WTC11 (cell line): ENCODE data around the gene ZNF407. TPM values are rescaled to one million over a fixed set of nuclear protein-coding genes. Genes with fewer than 3 reads are reported as not detected.

ENCODE experiments used
- ATAC-seq: fragments of 200-7000 bp; cut with Tn5 transposase; 2 replicates; pipeline ENCODE4 v1.10.0; 2021; ENCODE audit warnings: mild to moderate bottlenecking, moderate library complexity
- CTCF ChIA-PET: fragments of 300-600 bp; sonication (Branson Sonifier 250); formaldehyde crosslinking; loops from one replicate; lab custom pipeline; 2021; ENCODE audit warnings: antibody characterized with exemption; lab: Charles Lee
- POLR2A ChIA-PET: fragments of 350-600 bp; sonication (Branson Sonifier 250); formaldehyde crosslinking; loops from one replicate; lab custom pipeline; 2021; ENCODE audit warnings: antibody characterized with exemption; lab: Charles Lee
- DNase-seq: peaks from one replicate; pipeline ENCODE4 v3.0.0; 2021; ENCODE audit warnings: low spot score
- H3K27ac Mint-ChIP-seq: 2 replicates; pipeline ENCODE4 v1.8.0; 2021; ENCODE audit warnings: mixed read lengths
- H3K27me3 Mint-ChIP-seq: 2 replicates; pipeline ENCODE4 v1.8.0; 2021; ENCODE audit warnings: low read depth, mild to moderate bottlenecking, moderate library complexity, mixed read lengths
- H3K36me3 Mint-ChIP-seq: 2 replicates; pipeline ENCODE4 v1.8.0; 2021; ENCODE audit warnings: mixed read lengths
- H3K4me1 Mint-ChIP-seq: 2 replicates; pipeline ENCODE4 v1.8.0; 2022; ENCODE audit warnings: mixed read lengths
- H3K4me3 Mint-ChIP-seq: 2 replicates; pipeline ENCODE4 v1.8.0; 2021; ENCODE audit warnings: mild to moderate bottlenecking, moderate library complexity, mixed read lengths
- H3K9me3 Mint-ChIP-seq: 2 replicates; pipeline ENCODE4 v1.8.0; 2021; ENCODE audit warnings: mixed read lengths
- AR ChIP-seq: fragments of 250-450 bp; sonication (Bioruptor Pico); IDR thresholded peaks from 2 replicates; pipeline ENCODE4 v1.9.0; 2021; ENCODE audit warnings: mild to moderate bottlenecking
- CBFB ChIP-seq: sonication (generic); formaldehyde crosslinking; IDR thresholded peaks from 2 replicates; pipeline ENCODE4 v1.8.1; 2022; ENCODE audit warnings: mild to moderate bottlenecking, low read depth, missing genetic modification reagents
- CREB1 ChIP-seq: sonication (generic); formaldehyde crosslinking; IDR thresholded peaks from 2 replicates; pipeline ENCODE4 v1.8.0; 2023; ENCODE audit warnings: mild to moderate bottlenecking, missing genetic modification reagents
- FOXJ3 ChIP-seq: sonication (generic); formaldehyde crosslinking; IDR thresholded peaks from 2 replicates; pipeline ENCODE4 v1.9.0; 2021; ENCODE audit warnings: missing genetic modification reagents, mild to moderate bottlenecking, borderline replicate concordance
- FOXP4 ChIP-seq: sonication (generic); formaldehyde crosslinking; IDR thresholded peaks from 2 replicates; pipeline ENCODE4 v1.8.0; 2022; ENCODE audit warnings: mild to moderate bottlenecking, missing genetic modification reagents
- GABPB1 ChIP-seq: sonication (generic); formaldehyde crosslinking; IDR thresholded peaks from 2 replicates; pipeline ENCODE4 v1.8.1; 2023; ENCODE audit warnings: mild to moderate bottlenecking, missing genetic modification reagents
- IRF1 ChIP-seq: sonication (generic); formaldehyde crosslinking; IDR thresholded peaks from 2 replicates; pipeline ENCODE4 v1.8.0; 2023; ENCODE audit warnings: missing genetic modification reagents
- MAX ChIP-seq: sonication (generic); formaldehyde crosslinking; IDR thresholded peaks from 2 replicates; pipeline ENCODE4 v1.8.0; 2022; ENCODE audit warnings: mild to moderate bottlenecking, missing genetic modification reagents
- TEAD1 ChIP-seq: sonication (generic); formaldehyde crosslinking; IDR thresholded peaks from 2 replicates; pipeline ENCODE4 v1.8.0; 2022; ENCODE audit warnings: mild to moderate bottlenecking, missing genetic modification reagents
- ZBTB21 ChIP-seq: sonication (generic); formaldehyde crosslinking; IDR thresholded peaks from 2 replicates; pipeline ENCODE4 v1.8.1; 2023; ENCODE audit warnings: mild to moderate bottlenecking, missing genetic modification reagents, borderline replicate concordance
- ZBTB43 ChIP-seq: sonication (generic); formaldehyde crosslinking; IDR thresholded peaks from 2 replicates; pipeline ENCODE4 v1.8.1; 2023; ENCODE audit warnings: mild to moderate bottlenecking, missing genetic modification reagents
- ZNF121 ChIP-seq: sonication (generic); formaldehyde crosslinking; IDR thresholded peaks from 2 replicates; pipeline ENCODE4 v1.8.0; 2023; ENCODE audit warnings: missing genetic modification reagents
- ZNF416 ChIP-seq: fragments of 250-450 bp; sonication (Bioruptor Pico); IDR thresholded peaks from 2 replicates; pipeline ENCODE4 v1.9.0; 2021; ENCODE audit warnings: mild to moderate bottlenecking, inconsistent platforms
- ZNF423 ChIP-seq: fragments of 250-450 bp; sonication (Bioruptor Pico); IDR thresholded peaks from 2 replicates; pipeline ENCODE4 v2.1.2; 2022; ENCODE audit warnings: mild to moderate bottlenecking, moderate library complexity
- total RNA-seq: library from RNA; stranded (reverse); gene quantifications from 3 replicates; pipeline ENCODE4 v1.2.3, GENCODE V29; 2021

The ZNF407 gene
- total RNA-seq, 1 experiment from 2014 or later: 6.5 TPM

GRCh38 chr18:74665346-74665745 lies 67.7 kb downstream of the ZNF407 start:
- Mint-ChIP-seq H3K36me3 (no peaks in the 10 kb centered on the region), H3K4me1 (peaks cover 5% of the 10 kb centered on the region), H3K27me3 (no peaks in the 10 kb centered on the region), H3K27ac (no peak overlapping the region), H3K9me3 (no peaks in the 10 kb centered on the region), H3K4me3 (no peak overlapping the region)
- TF ChIP-seq ZBTB43 (CRISPR knock-in tag) (no peak), AR (CRISPR knock-in tag) (no peak), IRF1 (CRISPR knock-in tag) (no peak), FOXP4 (CRISPR knock-in tag) (no peak), ZNF121 (CRISPR knock-in tag) (no peak), MAX (no peak), CREB1 (CRISPR knock-in tag) (no peak), ZNF423 (no peak), CBFB (no peak)
- ATAC-seq (no peak), DNase-seq (no peak)
- POLR2A ChIA-PET: no interaction called here
- CTCF ChIA-PET: interaction anchor here (1.5 kb wide), 1 partner anchor 154 kb away, joined by 4 read pairs; no protein-coding TSS in a partner anchor

GRCh38 chr18:74665905-74666304 lies 68.2 kb downstream of the ZNF407 start:
- peak; percentile 65 for ATAC-seq
- no peaks in the 10 kb centered on the region for H3K27me3 Mint-ChIP-seq
- no peak overlapping the region for H3K27ac Mint-ChIP-seq
- no peaks in the 10 kb centered on the region for H3K9me3 Mint-ChIP-seq
- no peaks in the 10 kb centered on the region for H3K36me3 Mint-ChIP-seq
- no peak overlapping the region for H3K4me3 Mint-ChIP-seq
- no peak for DNase-seq
- TF ChIP-seq FOXJ3 (CRISPR knock-in tag) (no peak), ZBTB21 (CRISPR knock-in tag) (no peak), ZNF423 (no peak), ZNF416 (CRISPR knock-in tag) (no peak), TEAD1 (CRISPR knock-in tag) (no peak)
- peaks cover 5% of the 10 kb centered on the region for H3K4me1 Mint-ChIP-seq
- POLR2A ChIA-PET: no interaction called here
- CTCF ChIA-PET: interaction anchor here (1.5 kb wide), 1 partner anchor 154 kb away, joined by 4 read pairs; no protein-coding TSS in a partner anchor

GRCh38 chr18:74669136-74669798 lies 71.6 kb downstream of the ZNF407 start:
- Mint-ChIP-seq H3K4me3 (no peak overlapping the region), H3K27me3 (no peaks in the 10 kb centered on the region)
- TF ChIP-seq ZNF121 (CRISPR knock-in tag) (no peak), GABPB1 (peak; percentile 72)
- TF ChIP-seq, all 79 proteins: peak for 1
- H3K27ac Mint-ChIP-seq: no peak overlapping the region
- no peak for DNase-seq
- ChIA-PET POLR2A (no interaction called here), CTCF (no interaction called here)
- no peaks in the 10 kb centered on the region for H3K9me3 Mint-ChIP-seq
- no peaks in the 10 kb centered on the region for H3K36me3 Mint-ChIP-seq
- ATAC-seq: no peak
- H3K4me1 Mint-ChIP-seq: no peaks in the 10 kb centered on the region
